Measurements from ENCODE around the gene TMEM11.

The TMEM11 gene

GRCh38 chr17:21157586-21158370 is 56.2 kb downstream of the TMEM11 start:
- Histone ChIP-seq H3K4me1 (ENCODE audit: insufficient read depth, low read length) (no peaks in the 10 kb centered on the region), H3K36me3 (ENCODE audit: insufficient read depth, low read length) (no peaks in the 10 kb centered on the region), H3K9ac (ENCODE audit: low read depth, low read length) (no peak overlapping the region), H3K9me3 (ENCODE audit: control insufficient read depth, insufficient read depth, low read length) (peaks cover 3% of the 10 kb centered on the region; the same call in 1 of the 2 replicates)

GRCh38 chr17:21152731-21153130 is 61.2 kb downstream of the TMEM11 start:
- H3K4me1 ChIP-seq (ENCODE audit: insufficient read depth, low read length): no peaks in the 10 kb centered on the region
- H3K9me3 ChIP-seq (ENCODE audit: control insufficient read depth, insufficient read depth, low read length): peaks cover 27% of the 10 kb centered on the region
- H3K9ac ChIP-seq (ENCODE audit: low read depth, low read length): no peak overlapping the region
- H3K36me3 ChIP-seq (ENCODE audit: insufficient read depth, low read length): no peaks in the 10 kb centered on the region

- H3K36me3 ChIP-seq (ENCODE audit: insufficient read depth, low read length): no peaks in the 10 kb centered on the region
- H3K9ac ChIP-seq (ENCODE audit: low read depth, low read length): no peak overlapping the region
- peaks cover 29% of the 10 kb centered on the region for H3K9me3 ChIP-seq (ENCODE audit: control insufficient read depth, insufficient read depth, low read length)
- H3K4me1 ChIP-seq (ENCODE audit: insufficient read depth, low read length): no peaks in the 10 kb centered on the region
Observed at GRCh38 chr17:21149621-21150020, 64.3 kb downstream of the TMEM11 start.
